Heart right ventricle (tissue), 16 donors: ENCODE measurements around the gene FOSL1. TPM values are rescaled to one million over a fixed set of nuclear protein-coding genes. Genes with fewer than 3 reads are reported as not detected.
A peak's percentile ranks its signal among the peaks of the same experiment; 100 is the strongest.

Experiments
- ATAC-seq, 8 donors: fragments of 200-7000 bp; cut with Tn5 transposase; one replicate each; pipeline ENCODE4 v1.9.1; 2020; ENCODE audit warnings: mild to moderate bottlenecking in 8 of 8, moderate library complexity in 8 of 8, moderate number of reproducible peaks in 1 of 8
- DNase-seq, 2 donors: peaks; one replicate each; pipeline ENCODE4 v3.0.0-alpha.2; 2020
- H3K27ac ChIP-seq, 10 donors: fragments of 200-600 bp; sonication (generic) in 2 of 10; one replicate each; pipeline versions ENCODE4 v1.5.0 to v1.8.0; 2020 to 2022; ENCODE audit warnings: mild to moderate bottlenecking in 3 of 10
- H3K27me3 ChIP-seq, 7 donors: fragments of 200-600 bp; one replicate each; pipeline ENCODE4 v1.8.0; 2021 to 2022; ENCODE audit warnings: mild to moderate bottlenecking in 2 of 7
- H3K36me3 ChIP-seq, 9 donors: fragments of 200-600 bp; sonication (generic) in 1 of 9; one replicate each; pipeline versions ENCODE4 v1.5.0 to v1.8.0; 2020 to 2022; ENCODE audit warnings: mild to moderate bottlenecking in 2 of 9
- H3K4me1 ChIP-seq, 9 donors: fragments of 200-600 bp; sonication (generic) in 1 of 9; one replicate each; pipeline versions ENCODE4 v1.5.0 to v1.8.0; 2020 to 2022; ENCODE audit warnings: mild to moderate bottlenecking in 4 of 9
- H3K4me3 ChIP-seq, 10 donors: fragments of 200-600 bp; sonication (generic) in 2 of 10; one replicate each; pipeline versions ENCODE4 v1.5.0 to v1.8.0; 2020 to 2022; ENCODE audit warnings: mild to moderate bottlenecking in 7 of 10, moderate library complexity in 2 of 10
- H3K9me3 ChIP-seq, 11 donors: fragments of 200-600 bp in 10 of 11; sonication (generic) in 2 of 11; one replicate each; pipeline versions ENCODE4 v1.5.0 to v1.8.0; 2013 to 2022; ENCODE audit warnings: mild to moderate bottlenecking in 2 of 11, control low read depth in 1 of 11, moderate library complexity in 1 of 11
- WGBS, 2 donors: extraction: QIAGEN DNeasy Blood & Tissue Kit; methylation state at CpG; one replicate each; pipeline ENCODE4 v1.1.7; 2013; ENCODE audit warnings: inconsistent platforms in 1 of 2; 5-methylcytosine and 5-hydroxymethylcytosine counted together
- intact Hi-C, 10 donors: fragments of 100-400 bp; cut with DNase I; formaldehyde crosslinking; loops; one replicate each; pipeline versions ENCODE4 v1.11.1 to v1.14.2; 2022
- polyA plus RNA-seq, 2 donors: library from polyadenylated mRNA; stranded (reverse); fragments of 200-250 nt; gene quantifications; one replicate each; pipeline ENCODE4 v1.2.3, GENCODE V29; 2013
- total RNA-seq, 10 donors: library from RNA; stranded (reverse); fragmentation: NEBNext Ultra II Directional in 3 of 10; extraction: Animal tissue kit (Norgen Biotek cat#: 25700) in 3 of 10; gene quantifications; one replicate each; pipeline versions ENCODE4 v1.2.1 to v1.2.4, GENCODE V29; 2021 to 2023
- TF ChIP-seq, protein P1 (sequence below), 9 donors: fragments of 200-600 bp; sonication (generic) in 2 of 9; IDR thresholded peaks; one replicate each; pipeline versions ENCODE4 v1.5.0 to v1.8.0; 2021 to 2022; ENCODE audit warnings: antibody characterized with exemption in 9 of 9, mild to moderate bottlenecking in 5 of 9, moderate library complexity in 1 of 9
- donor health status: Arrhythmogenic right ventricular cardiomyopathy.
- donor health status: ischemic (EF 13 %, LVEDD 7.1; RV severe dilation, severe dysfunction).
- donor health status: healthy with polysubstance abuse.
- donor health status: DM: no; HTN: yes; CAD: no.
- donor health status: DM: no; HTN: no; CAD: no.
- donor health status: ischemic (EF 25% LVEDD 6.9; RV normal size, moderate dysfunction).
- donor health status: ischemic (EF 25% LVEDD 5.7; RV mildly dilated, moderate dysfunction).
- donor health status: healthy.
- donor health status: DM: yes; HTN: yes; CAD: no.
- donor health status: Ischemic cardiomyopathy.
- donor health status: ischemic (EF 35%, LVEDD 5.7; RV mildly dilated, moderate dysfunction).
- donor health status: nonischemic (EF 11% LVEDD 7.7; RV severe dilation, severe dysfunction).
- donor health status: DM: yes; HTN: yes; CAD: no.
- donor health status: PGD.
- donor health status: ischemic (EF 29% LVEDD 5.4; RV normal size, mild dysfunction).
- donor health status: nonischemic (EF 23%, LVEDD 6.1; RV moderate dilation, normal function).

The FOSL1 gene
- total and polyA plus RNA-seq, 12 donors: 0.31 to 32.8 (median 2.8) TPM; not detected in 2

DNA sequence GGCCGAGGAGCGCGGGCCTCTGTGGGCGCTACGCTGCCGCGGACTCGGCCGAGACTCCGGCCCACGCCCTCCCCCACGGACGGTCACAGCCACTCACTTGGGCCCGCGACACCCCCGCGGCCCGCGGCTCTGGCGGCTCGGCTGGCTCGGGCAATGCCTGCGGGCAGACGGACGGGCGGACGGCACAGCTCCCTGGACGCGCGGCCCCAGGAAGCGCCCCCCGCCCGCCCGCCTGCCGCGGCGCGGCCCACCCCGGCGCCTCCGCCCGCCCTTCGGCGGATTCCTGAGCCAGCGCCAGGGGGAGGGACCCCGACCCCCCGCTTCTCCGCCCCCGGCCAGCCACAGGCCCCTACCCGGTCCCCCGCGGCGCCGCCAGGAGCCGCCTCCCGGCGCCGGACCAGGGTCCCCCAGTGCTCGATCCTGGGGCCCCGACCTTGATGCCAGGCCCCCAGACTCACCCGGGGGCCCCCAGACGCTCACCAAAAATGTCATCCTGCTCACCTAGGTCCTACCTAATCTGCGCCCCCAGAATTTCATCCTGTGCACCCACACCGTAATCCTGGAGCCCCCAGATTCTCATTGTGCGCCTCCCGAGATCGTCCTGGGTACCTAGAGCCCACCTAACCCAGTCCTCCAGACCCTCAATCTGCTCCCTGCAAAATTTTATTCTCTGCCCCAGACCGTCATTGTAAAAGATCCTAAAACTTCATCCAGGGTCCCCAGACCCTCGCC lies 27.4 kb downstream of the FOSL1 start, which contains the start of gene EFEMP2:
Gene EFEMP2 (minus strand): TSS at position 215 of the 732 bp plus-strand sequence. CDS start 446 bp downstream, outside the sequence.
- peaks cover 16 to 40% (median 29%) of the 10 kb centered on the region in 9 donors for H3K4me1 ChIP-seq
- peak within 1 kb of the TSS; percentile 84 to 97 (median 96) for H3K27ac ChIP-seq
- ATAC-seq (peak; percentile 23 to 62 (median 42)), DNase-seq (peak; percentile 60)
- H3K9me3 ChIP-seq: no peaks in the 10 kb centered on the region
- H3K4me3 ChIP-seq: peak within 1 kb of the TSS; percentile 47 to 73 (median 68)
- intact Hi-C loops: loop anchor here in 4 of 10 donors (1.0 to 2.0 kb wide), 3 partner anchors 12 to 47 kb away; partner anchors contain the start of genes FIBP (in 2 of the 4), MUS81 (in 2 of the 4), C11orf68 (in 1 of the 4) and DRAP1 (in 1 of the 4)
- TF ChIP-seq, protein P1, sequence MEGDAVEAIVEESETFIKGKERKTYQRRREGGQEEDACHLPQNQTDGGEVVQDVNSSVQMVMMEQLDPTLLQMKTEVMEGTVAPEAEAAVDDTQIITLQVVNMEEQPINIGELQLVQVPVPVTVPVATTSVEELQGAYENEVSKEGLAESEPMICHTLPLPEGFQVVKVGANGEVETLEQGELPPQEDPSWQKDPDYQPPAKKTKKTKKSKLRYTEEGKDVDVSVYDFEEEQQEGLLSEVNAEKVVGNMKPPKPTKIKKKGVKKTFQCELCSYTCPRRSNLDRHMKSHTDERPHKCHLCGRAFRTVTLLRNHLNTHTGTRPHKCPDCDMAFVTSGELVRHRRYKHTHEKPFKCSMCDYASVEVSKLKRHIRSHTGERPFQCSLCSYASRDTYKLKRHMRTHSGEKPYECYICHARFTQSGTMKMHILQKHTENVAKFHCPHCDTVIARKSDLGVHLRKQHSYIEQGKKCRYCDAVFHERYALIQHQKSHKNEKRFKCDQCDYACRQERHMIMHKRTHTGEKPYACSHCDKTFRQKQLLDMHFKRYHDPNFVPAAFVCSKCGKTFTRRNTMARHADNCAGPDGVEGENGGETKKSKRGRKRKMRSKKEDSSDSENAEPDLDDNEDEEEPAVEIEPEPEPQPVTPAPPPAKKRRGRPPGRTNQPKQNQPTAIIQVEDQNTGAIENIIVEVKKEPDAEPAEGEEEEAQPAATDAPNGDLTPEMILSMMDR (IDR thresholded peaks at IDR 0.05): no peak
- no peaks in the 10 kb centered on the region for H3K27me3 ChIP-seq
- peaks cover 0 to 33% (median 17%) of the 10 kb centered on the region in 9 donors for H3K36me3 ChIP-seq
- WGBS, 2 donors: 2% methylated on average over 40 to 66 of the region's 69 CpGs

DNA sequence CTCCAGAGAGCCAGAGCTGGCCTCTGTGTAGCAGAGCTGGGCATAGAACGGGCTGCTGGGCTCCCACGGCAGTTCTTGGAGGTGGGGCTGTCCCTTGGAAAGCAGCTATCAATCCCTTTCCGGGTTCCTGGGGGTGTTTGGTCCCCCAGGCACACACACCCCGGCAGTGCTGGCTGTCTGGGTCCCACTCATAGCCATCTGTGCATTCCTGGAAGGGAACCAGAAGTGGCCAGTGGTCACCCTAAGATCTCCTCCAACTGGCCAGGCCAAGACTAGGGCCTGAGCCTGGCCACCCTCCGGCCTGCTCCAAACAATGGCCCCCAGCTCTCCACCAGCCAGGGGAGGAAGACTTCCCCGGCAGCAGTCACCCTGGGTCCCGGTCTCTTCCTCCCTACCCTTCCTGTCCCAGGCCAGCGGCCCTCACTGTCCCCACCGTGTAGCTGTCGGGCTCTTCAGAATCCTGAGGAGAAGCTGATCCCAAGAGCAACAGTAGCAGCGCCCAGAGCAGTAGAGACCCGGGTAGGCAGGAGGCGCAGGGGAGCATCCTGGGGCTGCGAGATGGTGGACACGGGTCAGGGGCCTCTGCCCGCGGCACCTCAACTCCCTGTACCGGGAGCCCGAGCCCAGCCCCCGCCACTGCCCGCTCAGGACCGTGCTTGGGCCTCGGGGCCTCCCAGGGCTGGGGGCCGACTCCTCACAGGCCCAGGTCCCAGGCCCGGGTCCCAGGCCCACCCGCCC lies 28.2 kb downstream of the FOSL1 start:
- WGBS, 2 donors: 5 to 13% methylated on average over 23 to 26 of the region's 26 CpGs
- Histone ChIP-seq H3K4me1 (peaks cover 16 to 44% (median 29%) of the 10 kb centered on the region in 9 donors), H3K36me3 (peaks cover 0 to 41% (median 24%) of the 10 kb centered on the region in 9 donors), H3K27me3 (no peaks in the 10 kb centered on the region), H3K9me3 (no peaks in the 10 kb centered on the region), H3K4me3 (peak overlapping the region; percentile 47 to 73 (median 68)), H3K27ac (peak overlapping the region; percentile 84 to 97 (median 96))
- peak; percentile 7 to 19 (median 14) for ATAC-seq
- intact Hi-C loops: loop anchor here in 2 of 10 donors (2.0 kb wide), 1 partner anchor 17 kb away; the partner anchor contains the start of gene FIBP (in 2 of the 2)
- TF ChIP-seq, protein P1 (IDR thresholded peaks at IDR 0.05): peak in 3 of 9 donors; percentile 36 to 41 (median 37)
- DNase-seq: no peak

DNA sequence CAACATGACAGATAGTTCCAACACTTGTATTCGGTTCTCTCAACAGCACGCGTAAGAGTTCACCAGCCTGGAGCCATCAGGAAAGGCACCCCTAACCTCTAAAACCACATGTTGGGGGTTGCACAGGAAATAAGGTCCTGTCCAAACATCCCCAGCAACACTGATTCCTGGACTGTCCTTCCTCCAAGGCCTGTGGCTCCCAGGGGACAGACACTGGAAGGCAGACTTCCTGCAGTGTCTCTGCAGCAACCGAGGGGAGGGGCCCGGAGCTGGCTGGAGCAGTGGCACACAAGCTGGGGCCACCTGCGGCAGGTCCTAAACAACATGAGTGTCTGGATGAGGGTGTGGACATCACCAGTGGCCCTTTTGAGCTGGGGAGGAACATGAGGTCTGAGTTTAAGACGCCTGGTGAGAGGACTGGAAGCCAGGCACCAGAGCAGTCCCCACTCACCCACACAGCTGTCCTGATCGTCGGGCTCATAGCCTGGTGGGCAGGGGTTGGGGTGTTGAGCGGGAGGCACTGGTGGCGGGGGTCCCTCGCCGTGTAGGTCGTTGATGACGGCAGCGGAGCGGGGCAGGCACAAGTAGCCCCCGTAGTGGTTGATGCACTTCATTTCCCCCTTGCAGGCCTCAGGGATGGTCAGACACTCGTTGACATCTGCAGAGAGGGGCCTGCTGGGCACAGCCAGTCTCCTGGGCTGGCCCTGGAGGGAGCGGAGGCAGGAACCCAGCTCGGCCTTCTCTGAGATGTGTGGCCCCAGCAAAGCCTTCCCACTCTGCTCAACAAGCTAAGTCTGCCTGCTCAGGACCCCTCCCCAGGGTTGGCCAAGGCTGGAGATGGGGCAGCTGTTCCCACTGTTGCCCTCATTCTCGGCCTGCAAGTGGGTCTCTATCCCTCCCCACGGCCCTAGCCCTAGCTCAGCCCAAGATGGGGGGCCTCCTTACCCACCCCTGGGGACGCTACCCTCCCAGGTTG lies 29.2 kb downstream of the FOSL1 start:
- peaks cover 16 to 44% (median 29%) of the 10 kb centered on the region in 9 donors for H3K4me1 ChIP-seq
- TF ChIP-seq, protein P1 (IDR thresholded peaks at IDR 0.05): no peak
- ATAC-seq: peak in 1 of 8 donors; percentile 8
- peaks cover 0 to 51% (median 33%) of the 10 kb centered on the region in 9 donors for H3K36me3 ChIP-seq
- 57 to 61% methylated on average over 24 of the region's 24 CpGs for WGBS, 2 donors
- H3K4me3 ChIP-seq: peak overlapping the region in 8 of 10 donors; percentile 64 to 73 (median 68)
- H3K9me3 ChIP-seq: no peaks in the 10 kb centered on the region
- DNase-seq: peak; percentile 61 to 72
- intact Hi-C loops: no loop called here
- peak overlapping the region; percentile 84 to 97 (median 96) for H3K27ac ChIP-seq
- H3K27me3 ChIP-seq: no peaks in the 10 kb centered on the region
